Keratinocyte (primary cell): ENCODE results near the gene MMEL1. TPM values are rescaled to one million over a fixed set of nuclear protein-coding genes. Genes with fewer than 3 reads are reported as not detected.
"Not testable (repeated sequence)": the region's sequence is repeated elsewhere in the genome, so short reads cannot be mapped to it uniquely, and the experiment has no call there.

ENCODE experiments used
- DNase-seq: peaks from one replicate; pipeline ENCODE4 v3.0.0-alpha.2; 2011; ENCODE audit warnings: low read depth, missing footprints, low spot score
- FAIRE-seq: peaks from 2 replicates; lab custom pipeline; 2011; peaks lifted over from hg19 to GRCh38; lab: Jason Lieb, UNC
- H2AFZ ChIP-seq: 2 replicates; pipeline ENCODE4 v1.6.0; 2012; ENCODE audit warnings: low read length, control low read depth, inconsistent platforms; ENCODE audit not compliant: control insufficient read depth
- H3K27ac ChIP-seq: 2 replicates; pipeline ENCODE4 v1.5.1; 2011; ENCODE audit warnings: low read length; ENCODE audit not compliant: control insufficient read depth, insufficient read depth
- H3K27me3 ChIP-seq: 3 replicates; pipeline ENCODE4 v1.6.0; 2011; ENCODE audit warnings: low read length; ENCODE audit not compliant: control insufficient read depth, insufficient read depth; ENCODE audit errors: extremely low read depth
- H3K36me3 ChIP-seq, 2 experiments: 2 replicates in 1 of 2; 3 replicates in 1 of 2; pipeline ENCODE4 v1.5.1; 2011; ENCODE audit warnings: low read length in 2 of 2, mild to moderate bottlenecking in 1 of 2; ENCODE audit not compliant: control insufficient read depth in 2 of 2, insufficient read depth in 2 of 2; ENCODE audit errors: extremely low read depth in 1 of 2
- H3K4me1 ChIP-seq: 3 replicates; pipeline ENCODE4 v1.5.1; 2011; ENCODE audit warnings: low read length; ENCODE audit not compliant: control insufficient read depth, insufficient read depth; ENCODE audit errors: extremely low read depth
- H3K4me2 ChIP-seq: 3 replicates; pipeline ENCODE4 v1.6.0; 2011; ENCODE audit warnings: low read depth, low read length; ENCODE audit not compliant: control insufficient read depth, insufficient read depth; ENCODE audit errors: extremely low read depth
- H3K4me3 ChIP-seq, 3 experiments: fragments of 200-600 bp in 1 of 3; sonication (generic) in 1 of 3; 2 replicates in 2 of 3; 3 replicates in 1 of 3; pipeline ENCODE4 v1.5.1; 2011 to 2016; ENCODE audit warnings: low read length in 3 of 3, mild to moderate bottlenecking in 3 of 3, control low read depth in 2 of 3, inconsistent platforms in 1 of 3, low read depth in 1 of 3, mixed read lengths in 1 of 3, mixed run types in 1 of 3, moderate library complexity in 1 of 3; ENCODE audit not compliant: control insufficient read depth in 2 of 3, insufficient read depth in 2 of 3; ENCODE audit errors: extremely low read depth in 1 of 3
- H3K79me2 ChIP-seq: 2 replicates; pipeline ENCODE4 v1.6.0; 2012; ENCODE audit warnings: low read length; ENCODE audit not compliant: control insufficient read depth, insufficient read depth
- H3K9ac ChIP-seq: 3 replicates; pipeline ENCODE4 v1.6.0; 2011; ENCODE audit warnings: low read length; ENCODE audit not compliant: control insufficient read depth, insufficient read depth; ENCODE audit errors: extremely low read depth
- H3K9me1 ChIP-seq: 3 replicates; pipeline ENCODE4 v1.6.0; 2011; ENCODE audit warnings: low read length; ENCODE audit not compliant: control insufficient read depth, insufficient read depth; ENCODE audit errors: extremely low read depth
- H3K9me3 ChIP-seq: 2 replicates; pipeline ENCODE4 v1.5.1; 2012; ENCODE audit warnings: low read depth, low read length; ENCODE audit not compliant: control insufficient read depth
- H4K20me1 ChIP-seq: 3 replicates; pipeline ENCODE4 v1.6.0; 2011; ENCODE audit warnings: low read length; ENCODE audit not compliant: control insufficient read depth, insufficient read depth; ENCODE audit errors: extremely low read depth
- dilution Hi-C: fragments of 300-500 bp; cut with MboI; formaldehyde crosslinking; loops from one replicate; pipeline ENCODE4 v1.7.0; 2020; ENCODE audit warnings: low sequenced_read_pairs; ENCODE audit not compliant: extremely low pct_ligation_motif_present
- polyA plus RNA-seq, 5 experiments: library from polyadenylated mRNA; depleted of rRNA in 3 of 5; stranded (reverse) in 3 of 5; stranded (forward) in 1 of 5; unstranded in 1 of 5; fragments of >200 nt; gene quantifications; 1 replicate in 1 of 5; 2 replicates in 3 of 5; 3 replicates in 1 of 5; pipeline versions ENCODE4 v1.2.1 to v1.2.3, GENCODE V29; 2011 to 2012; ENCODE audit warnings: missing spikeins in 2 of 5, low read depth in 1 of 5, low replicate concordance in 1 of 5

MMEL1 gene
- polyA plus RNA-seq, 1 donor (not counting 4 experiments of a cell fraction or from before 2014, with no cell fraction given) = not detected

GRCh38 chr1:2659806-2660205, 27.0 kb upstream of the MMEL1 start:
- H3K9me3 ChIP-seq, H3K4me1 ChIP-seq, dilution Hi-C loops, H3K36me3 ChIP-seq, H3K79me2 ChIP-seq, H3K9me1 ChIP-seq, H3K9ac ChIP-seq, H2AFZ ChIP-seq, H3K4me2 ChIP-seq, H3K27me3 ChIP-seq, H3K4me3 ChIP-seq, FAIRE-seq, H3K27ac ChIP-seq, H4K20me1 ChIP-seq, DNase-seq: not testable (repeated sequence)

- dilution Hi-C loops, H3K9ac ChIP-seq, H3K36me3 ChIP-seq, H3K4me3 ChIP-seq, DNase-seq, H3K27me3 ChIP-seq, H2AFZ ChIP-seq, H3K4me1 ChIP-seq, FAIRE-seq, H4K20me1 ChIP-seq, H3K9me1 ChIP-seq, H3K27ac ChIP-seq, H3K79me2 ChIP-seq, H3K4me2 ChIP-seq: not testable (repeated sequence)
- H3K9me3 ChIP-seq = peaks cover 22% of the 10 kb centered on the region
Observed at GRCh38 chr1:2657909-2658308, 25.1 kb upstream of the MMEL1 start.

GRCh38 chr1:2657124-2657523, 24.3 kb upstream of the MMEL1 start:
- H4K20me1 ChIP-seq, H3K79me2 ChIP-seq, H3K4me3 ChIP-seq, H3K4me2 ChIP-seq, H3K36me3 ChIP-seq, FAIRE-seq, DNase-seq, H2AFZ ChIP-seq, H3K9ac ChIP-seq, dilution Hi-C loops, H3K27me3 ChIP-seq, H3K4me1 ChIP-seq, H3K27ac ChIP-seq, H3K9me1 ChIP-seq: not testable (repeated sequence)
- peaks cover 24% of the 10 kb centered on the region for H3K9me3 ChIP-seq

- FAIRE-seq, dilution Hi-C loops, DNase-seq: not testable (repeated sequence)
Observed at GRCh38 chr1:2655598-2656434, 23.0 kb upstream of the MMEL1 start.

GRCh38 chr1:2654443-2654948, 21.7 kb upstream of the MMEL1 start:
- dilution Hi-C loops, H3K9ac ChIP-seq, H3K4me3 ChIP-seq, H3K79me2 ChIP-seq, FAIRE-seq, H3K4me1 ChIP-seq, H3K9me1 ChIP-seq, H4K20me1 ChIP-seq, DNase-seq, H3K4me2 ChIP-seq, H3K27ac ChIP-seq, H2AFZ ChIP-seq, H3K36me3 ChIP-seq: not testable (repeated sequence)
- peaks cover 22% of the 10 kb centered on the region for H3K27me3 ChIP-seq
- peaks cover 26% of the 10 kb centered on the region for H3K9me3 ChIP-seq

More at GRCh38 chr1:2655598-2656434, 23.0 kb upstream of the MMEL1 start:
- H3K9me1 ChIP-seq, H3K9ac ChIP-seq, H3K27ac ChIP-seq, H3K79me2 ChIP-seq, H4K20me1 ChIP-seq, H3K4me2 ChIP-seq, H3K4me1 ChIP-seq, H3K36me3 ChIP-seq, H3K4me3 ChIP-seq, H2AFZ ChIP-seq: not testable (repeated sequence)
- Histone ChIP-seq H3K9me3 (peaks cover 26% of the 10 kb centered on the region), H3K27me3 (peaks cover 16% of the 10 kb centered on the region)
